Endodermal cell (in vitro differentiated cells): Measurements from ENCODE around the gene ZNF827. TPM values are rescaled to one million over a fixed set of nuclear protein-coding genes. Genes with fewer than 3 reads are reported as not detected.

Experiments
- DNase-seq: peaks from one replicate; pipeline ENCODE4 v3.0.0-alpha.2; 2017
- H3K27ac ChIP-seq: 2 replicates; pipeline ENCODE4 v1.5.1; 2013; ENCODE audit warnings: mild to moderate bottlenecking, low read depth, low read length, moderate library complexity
- H3K27me3 ChIP-seq: 2 replicates; pipeline ENCODE4 v1.6.1; 2013; ENCODE audit warnings: mild to moderate bottlenecking, low read length, moderate library complexity; ENCODE audit not compliant: insufficient read depth, control insufficient read depth, poor library complexity, severe bottlenecking
- H3K36me3 ChIP-seq: 2 replicates; pipeline ENCODE4 v1.7.0; 2013; ENCODE audit warnings: mild to moderate bottlenecking, low read length, moderate library complexity; ENCODE audit not compliant: control insufficient read depth, insufficient read depth
- H3K4me1 ChIP-seq: one replicate; pipeline ENCODE4 v1.7.0; 2013; ENCODE audit warnings: low read length; ENCODE audit not compliant: control insufficient read depth, insufficient read depth
- H3K4me3 ChIP-seq: 2 replicates; pipeline ENCODE4 v1.5.1; 2013; ENCODE audit warnings: mild to moderate bottlenecking, low read length, moderate library complexity
- H3K9ac ChIP-seq: 2 replicates; pipeline ENCODE4 v1.6.1; 2013; ENCODE audit warnings: mild to moderate bottlenecking, low read length, moderate library complexity; ENCODE audit not compliant: poor library complexity, severe bottlenecking; ENCODE audit errors: extremely low read depth
- H3K9me3 ChIP-seq: 2 replicates; pipeline ENCODE4 v1.6.1; 2013; ENCODE audit warnings: mild to moderate bottlenecking, low read length, moderate library complexity; ENCODE audit not compliant: control insufficient read depth
- H3K27ac Mint-ChIP-seq: 2 replicates; pipeline ENCODE4 v1.8.0; 2020; ENCODE audit warnings: mixed read lengths
- H3K27me3 Mint-ChIP-seq: 2 replicates; pipeline ENCODE4 v1.8.0; 2021; ENCODE audit warnings: mild to moderate bottlenecking, mixed read lengths; ENCODE audit not compliant: insufficient read depth
- H3K36me3 Mint-ChIP-seq: 2 replicates; pipeline ENCODE4 v1.8.0; 2020; ENCODE audit warnings: low read depth, mixed read lengths
- H3K4me1 Mint-ChIP-seq: 2 replicates; pipeline ENCODE4 v1.8.0; 2020; ENCODE audit warnings: mixed read lengths
- H3K4me3 Mint-ChIP-seq: 2 replicates; pipeline ENCODE4 v1.8.0; 2020; ENCODE audit warnings: mild to moderate bottlenecking, moderate library complexity, mixed read lengths
- H3K9me3 Mint-ChIP-seq: 2 replicates; pipeline ENCODE4 v1.8.0; 2020; ENCODE audit warnings: mild to moderate bottlenecking, mixed read lengths
- CTCF ChIP-seq: fragments of 200-600 bp; sonication (generic); conservative IDR thresholded peaks from 2 replicates; pipeline ENCODE4 v1.5.0; 2021; ENCODE audit warnings: antibody characterized with exemption, mild to moderate bottlenecking
- WGBS, 2 experiments: methylation state at CpG; one replicate each; pipeline versions ENCODE4 v1.1.5 to v1.1.7; 2013; ENCODE audit warnings: missing lambda C conversion rate in 2 of 2, mixed read lengths in 1 of 2; ENCODE audit not compliant: insufficient coverage in 1 of 2, insufficient read length in 1 of 2; 5-methylcytosine and 5-hydroxymethylcytosine counted together
- total RNA-seq, 2 donors: library from RNA; stranded (reverse); fragmentation: NEBNext Ultra II Directional in 1 of 2; extraction: Animal tissue kit (Norgen Biotek cat#: 25700) in 1 of 2; gene quantifications; 2 replicates in 1 of 2; 3 replicates in 1 of 2; pipeline ENCODE4 v1.2.1, GENCODE V29; 2021

The ZNF827 gene
- total RNA-seq, 2 donors from 2014 or later, result 33.0 to 34.9 TPM

DNA sequence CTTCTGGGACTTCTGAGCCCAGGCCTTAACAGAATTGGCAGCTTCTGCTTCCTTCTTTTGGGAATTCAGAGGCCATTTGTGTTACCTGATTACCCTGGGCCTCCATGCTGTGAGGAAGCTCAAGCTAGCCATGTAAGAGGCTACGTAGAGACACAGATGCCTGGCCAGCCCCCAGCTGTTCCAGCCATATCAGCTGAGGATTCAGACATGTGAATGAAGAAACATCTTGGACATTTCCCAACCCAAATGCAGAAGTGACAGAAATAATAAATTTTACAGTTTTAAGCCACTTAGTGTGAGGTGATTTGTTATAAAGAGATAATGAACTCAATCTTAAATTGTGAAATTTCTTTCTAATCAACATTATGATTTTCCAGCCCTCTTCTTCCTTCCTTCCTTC, 18.7 kb upstream of the ZNF827 start:
- H3K27ac ChIP-seq, result no peak overlapping the region
- peaks cover 4% of the 10 kb centered on the region for H3K9me3 ChIP-seq
- H3K4me1 ChIP-seq, result no peaks in the 10 kb centered on the region
- H3K9ac ChIP-seq, result no peak overlapping the region
- Mint-ChIP-seq H3K4me1 (no peaks in the 10 kb centered on the region), H3K4me3 (no peak overlapping the region), H3K27ac (no peak overlapping the region), H3K36me3 (no peaks in the 10 kb centered on the region), H3K27me3 (peaks cover 1% of the 10 kb centered on the region), H3K9me3 (peaks cover 1% of the 10 kb centered on the region)
- no peaks in the 10 kb centered on the region for H3K36me3 ChIP-seq
- no peak for TF ChIP-seq CTCF
- WGBS, 2 experiments, result 67 to 90% methylated on average over 1 of the region's 1 CpG
- H3K27me3 ChIP-seq, result no peaks in the 10 kb centered on the region
- H3K4me3 ChIP-seq, result no peak overlapping the region
- no peak for DNase-seq

DNA sequence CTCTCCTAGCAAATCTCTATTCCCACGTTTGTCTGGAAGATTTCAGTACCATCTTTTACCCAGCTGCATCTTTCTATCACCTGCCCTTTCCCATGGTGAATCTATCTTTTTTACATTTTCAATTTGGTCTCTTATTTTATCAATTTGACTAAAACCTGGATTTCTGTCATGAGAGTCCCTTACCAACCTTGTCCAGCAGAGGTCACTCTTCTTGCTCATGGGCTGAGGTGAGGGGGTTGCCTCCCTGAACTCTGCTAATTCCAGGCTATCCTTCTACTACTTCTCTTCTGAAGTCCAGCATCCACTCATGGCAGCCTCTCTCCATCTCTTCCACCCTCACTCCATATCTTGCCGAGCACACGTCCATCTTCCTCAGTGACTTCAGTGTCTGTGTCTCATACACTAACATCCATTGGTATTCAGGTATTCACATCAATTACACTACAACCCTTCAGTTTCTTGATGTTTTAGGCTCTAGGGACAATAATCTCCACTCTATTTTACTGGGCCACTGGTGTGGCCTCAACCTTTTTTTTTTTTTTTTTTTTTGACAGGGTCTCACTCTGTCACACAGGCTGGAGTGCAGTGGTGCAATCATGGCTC, 17.8 kb upstream of the ZNF827 start:
- Histone ChIP-seq H3K27ac (no peak overlapping the region), H3K9me3 (peaks cover 4% of the 10 kb centered on the region), H3K4me1 (no peaks in the 10 kb centered on the region), H3K27me3 (no peaks in the 10 kb centered on the region), H3K36me3 (no peaks in the 10 kb centered on the region), H3K4me3 (no peak overlapping the region), H3K9ac (no peak overlapping the region)
- Mint-ChIP-seq H3K27me3 (peaks cover 1% of the 10 kb centered on the region), H3K36me3 (no peaks in the 10 kb centered on the region), H3K4me3 (no peak overlapping the region), H3K27ac (no peak overlapping the region), H3K9me3 (peaks cover 1% of the 10 kb centered on the region), H3K4me1 (no peaks in the 10 kb centered on the region)
- WGBS, 2 experiments, result 0 to 48% methylated on average over 1 to 3 of the region's 3 CpGs
- TF ChIP-seq CTCF, result peak; percentile 93
- peak; percentile 80 for DNase-seq

DNA sequence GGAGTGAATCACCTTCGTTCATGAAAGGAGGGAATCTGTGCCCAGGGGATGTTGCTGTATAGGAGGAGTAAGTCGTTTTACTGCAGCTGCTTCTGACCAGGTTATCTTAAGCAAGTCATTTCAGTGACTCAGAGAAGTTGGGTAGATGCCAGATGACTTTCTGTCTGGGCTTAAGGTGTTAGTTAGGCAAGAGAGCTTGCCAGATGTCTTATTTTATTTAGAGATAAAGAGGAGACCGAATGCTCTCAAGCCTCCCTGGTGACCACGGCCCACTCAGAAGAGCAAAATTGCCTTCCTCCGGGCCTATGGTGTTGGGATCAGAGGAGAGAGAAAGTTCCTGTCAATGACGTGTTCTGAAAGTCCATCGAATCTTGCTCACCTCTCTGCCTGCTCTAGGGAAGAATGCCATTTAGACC, 16.3 kb upstream of the ZNF827 start:
- H3K27ac Mint-ChIP-seq, result no peak overlapping the region
- DNase-seq, result no peak
- no peaks in the 10 kb centered on the region for H3K4me1 Mint-ChIP-seq
- Histone ChIP-seq H3K9ac (no peak overlapping the region), H3K36me3 (no peaks in the 10 kb centered on the region), H3K4me3 (no peak overlapping the region), H3K27ac (no peak overlapping the region), H3K4me1 (no peaks in the 10 kb centered on the region), H3K27me3 (no peaks in the 10 kb centered on the region), H3K9me3 (peaks cover 4% of the 10 kb centered on the region)
- TF ChIP-seq CTCF, result no peak
- H3K9me3 Mint-ChIP-seq, result peaks cover 1% of the 10 kb centered on the region
- 78 to 86% methylated on average over 6 to 7 of the region's 7 CpGs for WGBS, 2 experiments
- peaks cover 11% of the 10 kb centered on the region for H3K27me3 Mint-ChIP-seq
- H3K4me3 Mint-ChIP-seq, result no peak overlapping the region
- no peaks in the 10 kb centered on the region for H3K36me3 Mint-ChIP-seq
